GM13976 (cell line): ENCODE results near the gene FANCG.

Experiments used
- DNase-seq: peaks from one replicate; pipeline ENCODE4 v3.0.0; 2012; ENCODE audit warnings: low spot score
- CTCF ChIP-seq: IDR thresholded peaks from 2 replicates; pipeline ENCODE4 v1.5.1; 2012; ENCODE audit warnings: borderline replicate concordance, mild to moderate bottlenecking; ENCODE audit not compliant: insufficient read depth; ENCODE audit errors: extremely low read depth, missing control alignments, control extremely low read depth
- in situ Hi-C: fragments of 300-500 bp; cut with MboI; formaldehyde crosslinking; loops from one replicate; pipeline ENCODE4 v1.12.0; 2022; ENCODE audit warnings: low sequenced_read_pairs, mixed read lengths, inconsistent platforms; ENCODE audit not compliant: unreplicated experiment

FANCG gene

GRCh38 chr9:35074141-35074540, 5.6 kb downstream of the FANCG start:
- in situ Hi-C loops = no loop called here
- no peak for TF ChIP-seq CTCF
- no peak for DNase-seq

- no peak for TF ChIP-seq CTCF
- in situ Hi-C loops = no loop called here
- DNase-seq = no peak
Measured at GRCh38 chr9:35073279-35073612, 6.5 kb downstream of the FANCG start.

- DNase-seq = peak; percentile 99
- no peak for TF ChIP-seq CTCF
- in situ Hi-C loops = no loop called here
Measured at GRCh38 chr9:35072461-35073278, 7.1 kb downstream of the FANCG start, which contains the start of gene VCP. Gene VCP, minus strand, starts transcription at chr9:35072625. Its CDS starts 272 bp downstream, at chr9:35072353.

- peak; percentile 87 for DNase-seq
- TF ChIP-seq CTCF = peak; percentile 52
- in situ Hi-C loops = no loop called here
Measured at GRCh38 chr9:35071814-35072460, 7.8 kb downstream of the FANCG start.

GRCh38 chr9:35070823-35071813, 8.6 kb downstream of the FANCG start:
- in situ Hi-C loops = no loop called here
- DNase-seq = no peak
- TF ChIP-seq CTCF = no peak

GRCh38 chr9:35069020-35069419, 10.7 kb downstream of the FANCG start:
- no peak for TF ChIP-seq CTCF
- DNase-seq = no peak
- in situ Hi-C loops = no loop called here
